ENCODE data around the gene SDCBP2.

GRCh38 chr20:1286267-1287024 lies 42.5 kb downstream of the SDCBP2 start:
- TF ChIP-seq GATA2 (IDR thresholded peaks at IDR 0.05; ENCODE audit: low read depth, low read length) (no peak), GATA3 (IDR thresholded peaks at IDR 0.05; ENCODE audit: low read depth, low read length) (no peak)
